GM12878 (cell line): ENCODE measurements around the gene JADE3. TPM values are rescaled to one million over a fixed set of nuclear protein-coding genes. Genes with fewer than 3 reads are reported as not detected.

Experiments
- ATAC-seq: fragments of 200-7000 bp; cut with Tn5 transposase; 3 replicates; pipeline ENCODE4 v1.9.1; 2020; ENCODE audit warnings: mild to moderate bottlenecking, moderate library complexity
- BruUV-seq: library from RNA; stranded (reverse); fragments of 400-500 nt; replicated peaks from 2 replicates; lab custom pipeline; 2021; lab: Mats Ljungman, UMichigan
- CTCF ChIA-PET: fragments of 300-600 bp; sonication (Branson Sonifier 250); formaldehyde crosslinking; extraction: SDS; loops from one replicate; lab custom pipeline; 2021; ENCODE audit warnings: inconsistent platforms; lab: Yijun Ruan, JAX
- POLR2A ChIA-PET: fragments of 350-600 bp; formaldehyde crosslinking; extraction: SDS; loops from one replicate; lab custom pipeline; 2021; ENCODE audit warnings: inconsistent platforms; lab: Charles Lee
- RAD21 ChIA-PET: fragments of 300-600 bp; sonication (Branson Sonifier 250); formaldehyde crosslinking; loops from one replicate; lab custom pipeline; 2023; ENCODE audit warnings: antibody characterized with exemption; ENCODE audit not compliant: unreplicated experiment; lab: Charles Lee
- SMC1A ChIA-PET: fragments of 300-600 bp; sonication (Branson Sonifier 250); formaldehyde crosslinking; loops from one replicate; lab custom pipeline; 2023; ENCODE audit not compliant: unreplicated experiment, uncharacterized antibody; lab: Charles Lee
- DNase-seq: peaks from one replicate; pipeline ENCODE4 v3.0.0-alpha.2; 2011; ENCODE audit warnings: low read depth, low spot score
- FAIRE-seq: peaks from 3 replicates; lab custom pipeline; 2011; peaks lifted over from hg19 to GRCh38; lab: Jason Lieb, UNC
- H2AFZ ChIP-seq: 2 replicates; pipeline ENCODE4 v1.6.0; 2011; ENCODE audit warnings: low read depth, low read length, control low read depth; ENCODE audit not compliant: control insufficient read depth
- H3K27ac ChIP-seq: 2 replicates; pipeline ENCODE4 v1.5.1; 2011; ENCODE audit warnings: control low read depth; ENCODE audit not compliant: control insufficient read depth, insufficient read depth
- H3K27me3 ChIP-seq, 2 experiments: replicated peaks in 1 of 2; 2 replicates each; pipeline versions ENCODE4 v1.6.0 to v1.6.1; 2011; ENCODE audit warnings: low read length in 1 of 2; ENCODE audit not compliant: control insufficient read depth in 2 of 2, insufficient read depth in 2 of 2
- H3K36me3 ChIP-seq, 2 experiments: 2 replicates each; pipeline ENCODE4 v1.5.1; 2011; ENCODE audit warnings: low read length in 1 of 2; ENCODE audit not compliant: control insufficient read depth in 2 of 2, insufficient read depth in 2 of 2
- H3K4me1 ChIP-seq: 2 replicates; pipeline ENCODE4 v1.6.1; 2011; ENCODE audit warnings: mild to moderate bottlenecking, low read length, moderate library complexity, mixed read lengths; ENCODE audit not compliant: control insufficient read depth, insufficient read depth
- H3K4me2 ChIP-seq: 2 replicates; pipeline ENCODE4 v1.6.0; 2011; ENCODE audit warnings: control low read depth; ENCODE audit not compliant: control insufficient read depth, insufficient read depth
- H3K4me3 ChIP-seq: fragments of 200-600 bp; sonication (generic); 2 replicates; pipeline ENCODE4 v1.5.1; 2016
- H3K79me2 ChIP-seq: 2 replicates; pipeline ENCODE4 v1.6.0; 2011; ENCODE audit warnings: low read length; ENCODE audit not compliant: control insufficient read depth, insufficient read depth
- H3K9ac ChIP-seq: 2 replicates; pipeline ENCODE4 v1.8.0; 2011; ENCODE audit warnings: low read length, control low read depth, mixed read lengths; ENCODE audit not compliant: control insufficient read depth, insufficient read depth
- H3K9me3 ChIP-seq: replicated peaks from 3 replicates; pipeline ENCODE4 v1.5.1; 2011; ENCODE audit warnings: mild to moderate bottlenecking, low read length; ENCODE audit not compliant: control insufficient read depth, insufficient read depth
- H4K20me1 ChIP-seq: 2 replicates; pipeline ENCODE4 v1.6.0; 2011; ENCODE audit not compliant: control insufficient read depth, insufficient read depth
- BMI1 ChIP-seq: fragments of 450-650 bp; IDR thresholded peaks from 2 replicates; pipeline ENCODE4 v1.6.1; 2016; ENCODE audit warnings: mild to moderate bottlenecking, moderate library complexity, borderline replicate concordance
- CREM ChIP-seq: IDR thresholded peaks from 2 replicates; pipeline ENCODE4 v1.6.1; 2014; ENCODE audit warnings: antibody characterized with exemption, low read depth
- EP300 ChIP-seq, 2 experiments: fragments of 150-350 bp in 1 of 2; IDR thresholded peaks; 2 replicates each; pipeline ENCODE4 v1.6.1; 2011 to 2012; ENCODE audit warnings: low read depth in 2 of 2, low read length in 2 of 2, borderline replicate concordance in 1 of 2, improper control_type of control experiment in 1 of 2, inconsistent platforms in 1 of 2; ENCODE audit not compliant: control insufficient read depth in 1 of 2
- IRF3 ChIP-seq: fragments of 450-650 bp; IDR thresholded peaks from 2 replicates; pipeline ENCODE4 v1.6.1; 2014; ENCODE audit warnings: mild to moderate bottlenecking
- MLLT1 ChIP-seq: fragments of 450-650 bp; IDR thresholded peaks from 2 replicates; pipeline ENCODE4 v1.6.1; 2016; ENCODE audit warnings: mild to moderate bottlenecking
- MXI1 ChIP-seq: fragments of 150-350 bp; IDR thresholded peaks from 2 replicates; pipeline ENCODE4 v1.6.1; 2011; ENCODE audit warnings: low read depth, mild to moderate bottlenecking, inconsistent platforms, low read length, improper control_type of control experiment
- RFX5 ChIP-seq: IDR thresholded peaks from 2 replicates; pipeline ENCODE4 v1.6.1; 2011; ENCODE audit warnings: low read depth, low read length, improper control_type of control experiment
- RUNX3 ChIP-seq: IDR thresholded peaks from 2 replicates; pipeline ENCODE4 v1.6.1; 2012; ENCODE audit warnings: low read length, inconsistent platforms
- SKIL ChIP-seq: fragments of 450-650 bp; IDR thresholded peaks from 2 replicates; pipeline ENCODE4 v1.6.1; 2017; ENCODE audit warnings: mild to moderate bottlenecking, low read depth, inconsistent platforms; ENCODE audit not compliant: poor library complexity, severe bottlenecking
- SP1 ChIP-seq: IDR thresholded peaks from one replicate; pipeline ENCODE4 v1.6.1; 2011; ENCODE audit warnings: low read depth, low read length
- WGBS: methylation state at CpG from one replicate; pipeline ENCODE4 v1.1.6; 2016; ENCODE audit warnings: low lambda C conversion rate; ENCODE audit not compliant: insufficient replicate concordance, insufficient coverage; ENCODE audit errors: missing lambda C conversion rate; 5-methylcytosine and 5-hydroxymethylcytosine counted together
- in situ Hi-C: fragments of 300-500 bp; cut with MboI; formaldehyde crosslinking; loops from 9 replicates; pipeline ENCODE4 v1.14.3; 2018; ENCODE audit warnings: mixed read lengths
- intact Hi-C: fragments of 100-400 bp; cut with micrococcal nuclease; formaldehyde crosslinking; loops from one replicate; pipeline ENCODE4 v1.14.2; 2022; ENCODE audit not compliant: unreplicated experiment
- polyA plus RNA-seq, 11 experiments: library from polyadenylated mRNA; depleted of rRNA in 4 of 11; unstranded in 6 of 11; stranded (reverse) in 5 of 11; fragments of >200 nt; fragmentation: Nextera tagmentation in 4 of 11; fragmentation: Illumina TruSeq in 1 of 11; extraction: Ambion mirVana in 4 of 11; extraction: Trizol in 1 of 11; gene quantifications; 1 replicate in 1 of 11; 2 replicates in 10 of 11; pipeline versions ENCODE4 v1.2.1 to v1.2.3, GENCODE V29; 2011 to 2016; ENCODE audit warnings: inconsistent platforms in 2 of 11, missing spikeins in 2 of 11, low read depth in 1 of 11
- total RNA-seq, 4 experiments: library from RNA; depleted of rRNA in 3 of 4; stranded (reverse); fragments of >200 nt in 3 of 4; fragmentation: Illumina TruSeq in 1 of 4; extraction: Trizol in 1 of 4; gene quantifications; 2 replicates each; pipeline versions ENCODE4 v1.2.1 to v1.2.3, GENCODE V29; 2013 to 2021
- TF ChIP-seq, protein P1 (sequence below): fragments of 150-350 bp; IDR thresholded peaks from 2 replicates; pipeline ENCODE4 v1.6.1; 2014; ENCODE audit warnings: mild to moderate bottlenecking, low read depth, low read length
- TF ChIP-seq, protein P2 (sequence below), 3 experiments: IDR thresholded peaks in 2 of 3; conservative IDR thresholded peaks in 1 of 3; 2 replicates each; pipeline ENCODE4 v1.5.1; 2011; ENCODE audit warnings: low read depth in 3 of 3, low read length in 3 of 3, mild to moderate bottlenecking in 3 of 3, control low read depth in 2 of 3, moderate library complexity in 2 of 3, inconsistent platforms in 1 of 3, mixed read lengths in 1 of 3; ENCODE audit not compliant: control insufficient read depth in 2 of 3, insufficient read depth in 1 of 3; ENCODE audit errors: extremely low read depth in 1 of 3
- TF ChIP-seq, protein P3 (sequence below): fragments of 450-650 bp; IDR thresholded peaks from 2 replicates; pipeline ENCODE4 v1.6.1; 2017; ENCODE audit warnings: low read depth, mild to moderate bottlenecking, moderate library complexity

JADE3 gene
- total and polyA plus RNA-seq, 10 of the 15 experiments (the other 5 are each of a cell fraction or from before 2014, with no cell fraction given) = 0.06 to 13.0 (median 0.65) TPM

DNA sequence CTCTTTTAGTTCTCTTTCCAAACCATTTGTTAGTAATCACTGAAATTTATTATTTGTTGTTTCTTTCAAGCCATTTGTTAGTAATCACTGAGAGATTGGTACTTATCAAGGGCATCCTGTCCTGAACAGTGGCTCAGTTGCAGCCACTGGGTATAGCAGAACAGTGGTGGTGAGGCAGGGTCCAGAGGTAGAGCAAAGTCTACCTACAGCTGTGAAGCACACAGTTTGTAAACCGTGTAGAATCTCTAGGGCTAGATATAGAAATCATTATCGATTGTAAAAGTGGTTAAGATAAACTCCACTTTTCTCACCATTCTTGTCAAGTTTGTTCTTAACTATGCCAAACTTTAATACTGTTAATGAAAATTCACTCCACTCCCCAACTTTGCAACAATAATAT lies 4.1 kb downstream of the JADE3 start:
- ChIA-PET SMC1A (interaction anchor here (1.1 kb wide), 1 partner anchor 36 kb away, joined by 3 read pairs; no protein-coding TSS in a partner anchor), RAD21 (no interaction called here), POLR2A (no interaction called here), CTCF (interaction anchor here (0.9 kb wide), 1 partner anchor 12 kb away, joined by 3 read pairs; no protein-coding TSS in a partner anchor)
- H3K4me1 ChIP-seq = no peaks in the 10 kb centered on the region
- WGBS = 37% methylated on average over 2 of the region's 2 CpGs
- H3K27ac ChIP-seq = no peak overlapping the region
- intact Hi-C loops (no loop called here), in situ Hi-C loops (no loop called here)
- DNase-seq (no peak), ATAC-seq (no peak), FAIRE-seq (no peak)
- no peaks in the 10 kb centered on the region for H3K36me3 ChIP-seq
- peaks cover 2% of the 10 kb centered on the region; the same call in 1 of the 3 replicates for H3K9me3 ChIP-seq
- peaks cover 0 to 1% of the 10 kb centered on the region in 2 experiments; a peak in 3 of 4 replicates for H3K27me3 ChIP-seq
- H3K79me2 ChIP-seq = no peaks in the 10 kb centered on the region; the same call in 1 of the 2 replicates
- H4K20me1 ChIP-seq = no peaks in the 10 kb centered on the region
- H2AFZ ChIP-seq = no peak overlapping the region
- no peak overlapping the region for H3K4me2 ChIP-seq
- BruUV-seq = no TSS peak
- no peak overlapping the region for H3K4me3 ChIP-seq
- H3K9ac ChIP-seq = no peak overlapping the region
- TF ChIP-seq SP1 (no peak), IRF3 (no peak), MXI1 (no peak), CREM (no peak), RFX5 (no peak), MLLT1 (no peak), BMI1 (no peak), RUNX3 (no peak), EP300 (IDR thresholded peaks at IDR 0.05; ENCODE audit: borderline replicate concordance in 1 of 2, control insufficient read depth in 1 of 2, low read depth in 2 of 2, low read length in 2 of 2) (no peak), SKIL (no peak)
- TF ChIP-seq, protein P1, sequence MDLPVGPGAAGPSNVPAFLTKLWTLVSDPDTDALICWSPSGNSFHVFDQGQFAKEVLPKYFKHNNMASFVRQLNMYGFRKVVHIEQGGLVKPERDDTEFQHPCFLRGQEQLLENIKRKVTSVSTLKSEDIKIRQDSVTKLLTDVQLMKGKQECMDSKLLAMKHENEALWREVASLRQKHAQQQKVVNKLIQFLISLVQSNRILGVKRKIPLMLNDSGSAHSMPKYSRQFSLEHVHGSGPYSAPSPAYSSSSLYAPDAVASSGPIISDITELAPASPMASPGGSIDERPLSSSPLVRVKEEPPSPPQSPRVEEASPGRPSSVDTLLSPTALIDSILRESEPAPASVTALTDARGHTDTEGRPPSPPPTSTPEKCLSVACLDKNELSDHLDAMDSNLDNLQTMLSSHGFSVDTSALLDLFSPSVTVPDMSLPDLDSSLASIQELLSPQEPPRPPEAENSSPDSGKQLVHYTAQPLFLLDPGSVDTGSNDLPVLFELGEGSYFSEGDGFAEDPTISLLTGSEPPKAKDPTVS = no peak
- TF ChIP-seq, protein P2, sequence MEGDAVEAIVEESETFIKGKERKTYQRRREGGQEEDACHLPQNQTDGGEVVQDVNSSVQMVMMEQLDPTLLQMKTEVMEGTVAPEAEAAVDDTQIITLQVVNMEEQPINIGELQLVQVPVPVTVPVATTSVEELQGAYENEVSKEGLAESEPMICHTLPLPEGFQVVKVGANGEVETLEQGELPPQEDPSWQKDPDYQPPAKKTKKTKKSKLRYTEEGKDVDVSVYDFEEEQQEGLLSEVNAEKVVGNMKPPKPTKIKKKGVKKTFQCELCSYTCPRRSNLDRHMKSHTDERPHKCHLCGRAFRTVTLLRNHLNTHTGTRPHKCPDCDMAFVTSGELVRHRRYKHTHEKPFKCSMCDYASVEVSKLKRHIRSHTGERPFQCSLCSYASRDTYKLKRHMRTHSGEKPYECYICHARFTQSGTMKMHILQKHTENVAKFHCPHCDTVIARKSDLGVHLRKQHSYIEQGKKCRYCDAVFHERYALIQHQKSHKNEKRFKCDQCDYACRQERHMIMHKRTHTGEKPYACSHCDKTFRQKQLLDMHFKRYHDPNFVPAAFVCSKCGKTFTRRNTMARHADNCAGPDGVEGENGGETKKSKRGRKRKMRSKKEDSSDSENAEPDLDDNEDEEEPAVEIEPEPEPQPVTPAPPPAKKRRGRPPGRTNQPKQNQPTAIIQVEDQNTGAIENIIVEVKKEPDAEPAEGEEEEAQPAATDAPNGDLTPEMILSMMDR (IDR thresholded peaks at IDR 0.05 in 2 of 3, conservative IDR thresholded peaks at IDR 0.05 in 1 of 3; ENCODE audit: control insufficient read depth in 2 of 3, extremely low read depth in 1 of 3, insufficient read depth in 1 of 3, low read depth in 3 of 3, low read length in 3 of 3) = no peak
- TF ChIP-seq, protein P3, sequence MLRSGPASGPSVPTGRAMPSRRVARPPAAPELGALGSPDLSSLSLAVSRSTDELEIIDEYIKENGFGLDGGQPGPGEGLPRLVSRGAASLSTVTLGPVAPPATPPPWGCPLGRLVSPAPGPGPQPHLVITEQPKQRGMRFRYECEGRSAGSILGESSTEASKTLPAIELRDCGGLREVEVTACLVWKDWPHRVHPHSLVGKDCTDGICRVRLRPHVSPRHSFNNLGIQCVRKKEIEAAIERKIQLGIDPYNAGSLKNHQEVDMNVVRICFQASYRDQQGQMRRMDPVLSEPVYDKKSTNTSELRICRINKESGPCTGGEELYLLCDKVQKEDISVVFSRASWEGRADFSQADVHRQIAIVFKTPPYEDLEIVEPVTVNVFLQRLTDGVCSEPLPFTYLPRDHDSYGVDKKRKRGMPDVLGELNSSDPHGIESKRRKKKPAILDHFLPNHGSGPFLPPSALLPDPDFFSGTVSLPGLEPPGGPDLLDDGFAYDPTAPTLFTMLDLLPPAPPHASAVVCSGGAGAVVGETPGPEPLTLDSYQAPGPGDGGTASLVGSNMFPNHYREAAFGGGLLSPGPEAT = no peak
